HUES48 (cell line): ENCODE results near the gene ANTXR1.

Experiments used
- H3K27ac ChIP-seq: one replicate; pipeline ENCODE4 v1.7.0; 2013; ENCODE audit warnings: low read depth, low read length, inconsistent platforms
- H3K27me3 ChIP-seq: 2 replicates; pipeline ENCODE4 v1.6.1; 2013; ENCODE audit warnings: mild to moderate bottlenecking, low read length; ENCODE audit not compliant: control insufficient read depth, insufficient read depth
- H3K36me3 ChIP-seq: 2 replicates; pipeline ENCODE4 v1.6.1; 2013; ENCODE audit warnings: low read length; ENCODE audit not compliant: control insufficient read depth, insufficient read depth
- H3K4me1 ChIP-seq: 2 replicates; pipeline ENCODE4 v1.6.1; 2013; ENCODE audit warnings: mild to moderate bottlenecking, low read length; ENCODE audit not compliant: control insufficient read depth, insufficient read depth
- H3K4me3 ChIP-seq: 2 replicates; pipeline ENCODE4 v1.5.1; 2013; ENCODE audit warnings: mild to moderate bottlenecking, low read depth, low read length
- H3K9ac ChIP-seq: 2 replicates; pipeline ENCODE4 v1.6.1; 2013; ENCODE audit warnings: mild to moderate bottlenecking, low read depth, low read length, moderate library complexity
- H3K9me3 ChIP-seq: 2 replicates; pipeline ENCODE4 v1.6.1; 2013; ENCODE audit warnings: low read length; ENCODE audit not compliant: control insufficient read depth, insufficient read depth

The ANTXR1 gene

DNA sequence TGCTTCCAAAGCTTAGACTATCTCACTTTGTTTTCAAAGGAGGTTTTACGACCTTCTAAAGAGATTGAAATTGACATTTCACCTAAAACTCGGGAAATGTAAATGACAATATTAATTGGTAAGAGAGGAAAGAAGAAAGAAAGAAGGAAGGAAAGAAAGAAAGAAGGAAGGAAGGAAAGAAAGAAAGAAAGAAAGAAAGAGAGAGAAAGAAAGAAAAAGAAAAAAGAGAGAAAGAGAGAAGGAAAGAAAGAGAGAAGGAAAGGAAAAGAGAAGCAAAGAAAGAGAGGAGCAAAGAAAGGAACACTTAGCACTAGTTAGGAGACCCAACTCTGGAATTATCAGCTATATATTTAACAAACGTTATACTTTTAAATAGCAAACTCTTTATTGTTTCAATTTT, 34.9 kb upstream of the ANTXR1 start:
- Histone ChIP-seq H3K4me3 (no peak overlapping the region), H3K27me3 (no peaks in the 10 kb centered on the region), H3K36me3 (no peaks in the 10 kb centered on the region), H3K4me1 (no peaks in the 10 kb centered on the region), H3K27ac (no peak overlapping the region), H3K9me3 (no peaks in the 10 kb centered on the region), H3K9ac (no peak overlapping the region)

- H3K27me3 ChIP-seq: no peaks in the 10 kb centered on the region
- H3K4me1 ChIP-seq: no peaks in the 10 kb centered on the region
- H3K9me3 ChIP-seq: no peaks in the 10 kb centered on the region
- H3K36me3 ChIP-seq: no peaks in the 10 kb centered on the region
- no peak overlapping the region for H3K9ac ChIP-seq
- H3K27ac ChIP-seq: no peak overlapping the region
- no peak overlapping the region for H3K4me3 ChIP-seq
Measured at GRCh38 chr2:68980956-68981355, 32.0 kb upstream of the ANTXR1 start.

GRCh38 chr2:68987021-68987503, 25.9 kb upstream of the ANTXR1 start:
- Histone ChIP-seq H3K4me3 (no peak overlapping the region), H3K27me3 (no peaks in the 10 kb centered on the region), H3K4me1 (no peaks in the 10 kb centered on the region)

DNA sequence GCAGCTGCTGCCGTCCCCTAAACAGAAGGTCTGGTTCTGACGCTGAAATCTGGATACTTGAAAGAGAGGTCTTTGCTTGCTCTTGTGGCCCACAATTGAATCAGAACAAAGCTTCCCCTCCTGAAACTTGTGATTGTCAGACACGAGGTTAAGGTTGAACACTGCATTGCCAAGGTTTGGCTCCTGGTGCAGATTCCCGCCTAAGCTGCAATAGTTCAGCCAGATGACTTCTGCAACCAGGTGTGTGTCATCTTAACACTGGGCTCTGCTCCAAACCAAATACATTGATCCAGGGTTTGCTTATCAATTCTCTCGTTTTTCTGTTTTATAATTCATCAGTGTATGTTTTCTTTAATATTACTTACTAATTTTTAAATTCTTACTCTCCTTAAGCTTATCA, 23.9 kb upstream of the ANTXR1 start:
- Histone ChIP-seq H3K9ac (no peak overlapping the region), H3K4me3 (no peak overlapping the region), H3K4me1 (no peaks in the 10 kb centered on the region)

More at GRCh38 chr2:68987021-68987503, 25.9 kb upstream of the ANTXR1 start:
- no peak overlapping the region for H3K27ac ChIP-seq
- no peak overlapping the region for H3K9ac ChIP-seq
- no peaks in the 10 kb centered on the region for H3K9me3 ChIP-seq
- no peaks in the 10 kb centered on the region for H3K36me3 ChIP-seq

DNA sequence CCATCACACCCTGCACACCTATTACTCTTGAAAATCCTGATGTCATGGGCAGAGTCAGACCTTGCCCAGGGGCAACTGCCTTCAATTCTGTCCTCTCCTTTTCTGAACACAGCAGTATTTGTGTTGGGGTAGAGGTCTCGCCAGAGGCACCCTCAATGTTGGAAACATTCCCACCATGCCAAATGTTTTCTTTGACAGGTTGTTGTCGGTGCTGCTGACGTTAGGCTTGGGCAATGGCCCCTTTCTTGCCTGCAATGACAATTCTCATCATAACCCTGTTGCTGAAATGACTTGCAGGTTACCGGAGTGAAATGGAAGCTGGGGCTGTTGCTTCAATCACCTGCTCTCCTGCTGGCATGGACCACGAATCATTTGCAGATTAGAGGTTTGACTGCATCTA, 20.6 kb upstream of the ANTXR1 start:
- H3K27me3 ChIP-seq: no peaks in the 10 kb centered on the region
- H3K27ac ChIP-seq: no peak overlapping the region
- no peaks in the 10 kb centered on the region for H3K36me3 ChIP-seq
- no peak overlapping the region for H3K9ac ChIP-seq
- H3K4me1 ChIP-seq: no peaks in the 10 kb centered on the region
- H3K9me3 ChIP-seq: no peaks in the 10 kb centered on the region
- no peak overlapping the region for H3K4me3 ChIP-seq

More for the DNA sequence above, 23.9 kb upstream of the ANTXR1 start:
- no peaks in the 10 kb centered on the region for H3K27me3 ChIP-seq
- H3K9me3 ChIP-seq: no peaks in the 10 kb centered on the region
- no peaks in the 10 kb centered on the region for H3K36me3 ChIP-seq
- H3K27ac ChIP-seq: no peak overlapping the region

DNA sequence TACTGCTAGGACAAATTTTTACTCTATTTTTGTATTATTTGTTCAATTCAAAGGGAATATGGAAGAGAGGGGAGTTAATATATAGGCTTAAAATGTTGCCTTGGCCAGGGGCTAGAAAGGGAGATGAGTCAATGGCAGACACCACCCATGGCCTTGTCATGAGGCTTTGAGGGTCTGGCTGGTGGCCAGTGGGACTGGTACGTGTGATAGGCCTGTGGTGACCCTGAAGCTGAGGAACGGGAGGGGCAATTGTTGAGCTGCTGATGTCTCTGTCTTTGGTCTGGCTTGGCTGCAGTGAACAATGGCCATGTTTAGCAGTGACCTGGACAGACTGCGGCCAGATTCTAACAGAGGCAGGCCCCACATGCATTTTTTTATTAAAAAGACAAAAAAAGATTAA, 20.0 kb upstream of the ANTXR1 start:
- no peaks in the 10 kb centered on the region for H3K27me3 ChIP-seq
- H3K9me3 ChIP-seq: no peaks in the 10 kb centered on the region
- H3K9ac ChIP-seq: no peak overlapping the region
- H3K27ac ChIP-seq: no peak overlapping the region
- no peaks in the 10 kb centered on the region for H3K36me3 ChIP-seq
- no peak overlapping the region for H3K4me3 ChIP-seq
- H3K4me1 ChIP-seq: no peaks in the 10 kb centered on the region

GRCh38 chr2:68993660-68994059, 19.3 kb upstream of the ANTXR1 start:
- H3K27ac ChIP-seq: no peak overlapping the region
- H3K36me3 ChIP-seq: no peaks in the 10 kb centered on the region

GRCh38 chr2:68994864-68995263, 18.1 kb upstream of the ANTXR1 start:
- no peaks in the 10 kb centered on the region for H3K9me3 ChIP-seq
- H3K9ac ChIP-seq: no peak overlapping the region
- no peaks in the 10 kb centered on the region for H3K27me3 ChIP-seq
- no peaks in the 10 kb centered on the region for H3K4me1 ChIP-seq
- H3K4me3 ChIP-seq: no peak overlapping the region
- H3K36me3 ChIP-seq: no peaks in the 10 kb centered on the region
- no peak overlapping the region for H3K27ac ChIP-seq

More at GRCh38 chr2:68993660-68994059, 19.3 kb upstream of the ANTXR1 start:
- no peak overlapping the region for H3K9ac ChIP-seq
- no peak overlapping the region for H3K4me3 ChIP-seq
- H3K4me1 ChIP-seq: no peaks in the 10 kb centered on the region
- H3K27me3 ChIP-seq: no peaks in the 10 kb centered on the region
- no peaks in the 10 kb centered on the region for H3K9me3 ChIP-seq

DNA sequence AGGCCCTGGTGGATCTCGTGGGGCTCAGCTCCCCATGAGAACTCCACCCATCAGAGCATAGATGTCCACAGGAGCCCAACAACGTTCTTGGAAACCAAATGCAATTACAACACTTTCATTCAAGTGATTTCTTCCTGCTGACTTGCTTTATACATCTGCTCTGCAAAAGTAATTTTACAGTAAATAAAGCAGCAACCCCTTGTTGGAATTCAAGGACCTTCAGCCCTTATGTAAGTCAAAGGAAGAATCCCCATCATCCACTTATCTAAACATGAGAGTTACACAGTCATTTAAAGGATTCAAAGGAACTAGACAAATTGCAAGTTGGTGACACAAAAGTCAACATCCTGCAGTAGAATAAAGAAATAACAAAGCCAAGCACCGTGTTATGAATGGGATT, 17.1 kb upstream of the ANTXR1 start:
- Histone ChIP-seq H3K36me3 (no peaks in the 10 kb centered on the region), H3K4me1 (no peaks in the 10 kb centered on the region), H3K27me3 (no peaks in the 10 kb centered on the region), H3K9me3 (no peaks in the 10 kb centered on the region), H3K4me3 (no peak overlapping the region), H3K27ac (no peak overlapping the region), H3K9ac (no peak overlapping the region)

DNA sequence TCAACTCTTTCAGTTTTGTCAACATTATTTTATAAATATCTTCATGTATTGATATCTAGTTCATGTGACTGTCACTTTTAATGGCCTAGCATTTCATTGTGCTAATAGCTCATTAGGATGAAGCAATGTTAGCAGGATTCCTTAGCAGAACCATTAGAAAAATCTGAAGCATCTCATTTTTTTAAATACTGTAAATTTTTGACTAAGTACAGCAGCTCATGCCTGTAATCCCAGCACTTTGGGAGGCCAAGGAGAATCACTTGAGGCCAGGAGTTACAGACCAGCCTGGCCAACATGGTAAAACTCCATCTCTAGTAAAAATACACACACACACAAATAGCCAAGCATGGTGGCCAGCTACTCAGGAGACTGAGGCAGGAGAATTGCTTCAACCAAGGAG, 15.6 kb upstream of the ANTXR1 start:
- H3K9ac ChIP-seq: no peak overlapping the region
- no peaks in the 10 kb centered on the region for H3K36me3 ChIP-seq
- H3K27me3 ChIP-seq: no peaks in the 10 kb centered on the region

DNA sequence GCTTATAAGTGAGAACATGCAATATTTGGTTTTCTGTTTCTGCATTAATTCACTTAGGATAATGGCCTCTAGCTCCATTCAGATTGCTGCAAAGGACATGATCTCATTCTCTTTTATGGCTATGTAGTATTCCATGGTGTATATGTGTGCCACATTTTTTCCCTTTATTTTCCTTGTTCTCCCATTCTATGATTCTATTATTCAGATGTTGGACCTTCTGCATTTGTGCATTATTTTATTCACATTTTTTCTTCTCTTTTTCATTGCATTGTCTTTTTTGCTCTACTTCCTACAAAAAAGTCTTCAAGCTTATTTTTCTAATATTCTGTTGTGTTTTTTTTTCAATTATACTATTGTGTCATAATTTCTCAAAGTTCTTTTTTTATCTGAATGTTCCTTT, 11.1 kb upstream of the ANTXR1 start:
- no peaks in the 10 kb centered on the region for H3K27me3 ChIP-seq
- no peaks in the 10 kb centered on the region for H3K4me1 ChIP-seq
- H3K4me3 ChIP-seq: no peak overlapping the region
- 0 out of 2 replicates have a peak, but pooled peaks cover 5% of the 10 kb centered on the region for H3K9me3 ChIP-seq
- H3K27ac ChIP-seq: no peak overlapping the region
- no peaks in the 10 kb centered on the region for H3K36me3 ChIP-seq
- H3K9ac ChIP-seq: no peak overlapping the region

More for the DNA sequence above, 15.6 kb upstream of the ANTXR1 start:
- Histone ChIP-seq H3K4me1 (no peaks in the 10 kb centered on the region), H3K27ac (no peak overlapping the region), H3K4me3 (no peak overlapping the region), H3K9me3 (0 out of 2 replicates have a peak, but pooled peaks cover 5% of the 10 kb centered on the region)

DNA sequence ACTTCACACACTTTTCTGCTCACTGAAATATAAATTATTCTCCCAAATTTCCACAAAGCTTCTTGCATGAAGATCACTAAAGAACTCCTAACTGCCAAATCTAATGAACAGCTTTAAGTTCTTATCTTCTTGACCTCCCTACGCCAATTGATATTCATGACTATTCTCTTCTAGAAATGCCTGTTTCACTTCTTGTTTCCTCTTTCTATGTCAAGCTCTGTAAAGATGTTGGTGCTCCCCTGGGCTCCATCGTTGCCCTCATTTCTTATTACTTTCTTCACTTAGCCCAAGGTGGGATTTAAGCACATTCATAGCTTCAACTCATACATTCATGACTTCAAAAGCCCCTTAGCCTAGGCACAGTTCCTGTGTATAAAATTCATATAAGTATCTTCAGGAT, 9.2 kb upstream of the ANTXR1 start:
- H3K27me3 ChIP-seq: no peaks in the 10 kb centered on the region
- no peaks in the 10 kb centered on the region for H3K36me3 ChIP-seq
- no peak overlapping the region for H3K4me3 ChIP-seq
- H3K27ac ChIP-seq: no peak overlapping the region
- no peaks in the 10 kb centered on the region for H3K4me1 ChIP-seq
- H3K9ac ChIP-seq: no peak overlapping the region
- 0 out of 2 replicates have a peak, but pooled peaks cover 5% of the 10 kb centered on the region for H3K9me3 ChIP-seq
